Endothelial cell of umbilical vein (primary cell): ENCODE data around the gene MIEF1. TPM values are rescaled to one million over a fixed set of nuclear protein-coding genes. Genes with fewer than 3 reads are reported as not detected.

Experiments
- BruUV-seq: library from RNA; stranded (reverse); fragments of 400-500 nt; replicated peaks from 2 replicates; lab custom pipeline; 2021; lab: Mats Ljungman, UMichigan
- CTCF ChIA-PET: fragments of 300-600, 350-600 bp; sonication (Branson Sonifier 250); formaldehyde crosslinking; loops from one replicate; lab custom pipeline; 2021; ENCODE audit warnings: antibody characterized with exemption, inconsistent platforms; lab: Charles Lee
- POLR2A ChIA-PET: fragments of 300-600, 350-600 bp; sonication (Branson Sonifier 250); formaldehyde crosslinking; loops from one replicate; lab custom pipeline; 2021; ENCODE audit warnings: antibody characterized with exemption, inconsistent platforms; lab: Charles Lee
- DNase-seq: peaks from one replicate; pipeline ENCODE4 v3.0.0-alpha.2; 2011; ENCODE audit warnings: low read depth, low spot score
- FAIRE-seq: peaks from 2 replicates; lab custom pipeline; 2011; peaks lifted over from hg19 to GRCh38; lab: Jason Lieb, UNC
- H2AFZ ChIP-seq: 2 replicates; pipeline ENCODE4 v1.6.0; 2012; ENCODE audit warnings: low read depth, low read length, control low read depth, inconsistent platforms
- H3K27ac ChIP-seq: 2 replicates; pipeline ENCODE4 v1.5.1; 2011; ENCODE audit warnings: low read depth, mild to moderate bottlenecking, control low read depth, low read length, moderate library complexity; ENCODE audit not compliant: insufficient read depth
- H3K27me3 ChIP-seq, 2 experiments: 2 replicates each; pipeline versions ENCODE4 v1.6.0 to v1.6.1; 2011; ENCODE audit warnings: low read length in 2 of 2, mixed read lengths in 1 of 2; ENCODE audit not compliant: control insufficient read depth in 2 of 2, insufficient read depth in 2 of 2
- H3K36me3 ChIP-seq, 2 experiments: 2 replicates in 1 of 2; 3 replicates in 1 of 2; pipeline ENCODE4 v1.5.1; 2011; ENCODE audit warnings: low read length in 2 of 2, mild to moderate bottlenecking in 1 of 2, moderate library complexity in 1 of 2; ENCODE audit not compliant: control insufficient read depth in 2 of 2, insufficient read depth in 2 of 2; ENCODE audit errors: extremely low read depth in 1 of 2
- H3K4me1 ChIP-seq: 3 replicates; pipeline ENCODE4 v1.5.1; 2011; ENCODE audit warnings: mild to moderate bottlenecking, low read length; ENCODE audit not compliant: control insufficient read depth, insufficient read depth; ENCODE audit errors: extremely low read depth
- H3K4me2 ChIP-seq: 2 replicates; pipeline ENCODE4 v1.6.1; 2011; ENCODE audit warnings: low read length, control low read depth, mixed read lengths; ENCODE audit not compliant: insufficient read depth
- H3K4me3 ChIP-seq, 3 experiments: fragments of 200-600 bp in 1 of 3; sonication (generic), shearing (Covaris generic) in 1 of 3; replicated peaks in 1 of 3; 2 replicates each; pipeline ENCODE4 v1.5.1; 2011 to 2016; ENCODE audit warnings: control low read depth in 3 of 3, low read length in 3 of 3, mild to moderate bottlenecking in 2 of 3, inconsistent platforms in 1 of 3, low read depth in 1 of 3, moderate library complexity in 1 of 3; ENCODE audit not compliant: insufficient read depth in 1 of 3
- H3K79me2 ChIP-seq: 2 replicates; pipeline ENCODE4 v1.6.0; 2012; ENCODE audit warnings: low read length, inconsistent platforms; ENCODE audit not compliant: control insufficient read depth, insufficient read depth
- H3K9ac ChIP-seq: replicated peaks from 2 replicates; pipeline ENCODE3; 2011; ENCODE audit warnings: low read length, control low read depth; ENCODE audit not compliant: insufficient read depth; ENCODE audit errors: extremely low read depth
- H3K9me1 ChIP-seq: replicated peaks from 3 replicates; pipeline ENCODE4 v1.6.0; 2011; ENCODE audit warnings: mild to moderate bottlenecking, low read length; ENCODE audit not compliant: control insufficient read depth, insufficient read depth; ENCODE audit errors: extremely low read depth
- H3K9me3 ChIP-seq: replicated peaks from 2 replicates; pipeline ENCODE4 v1.5.1; 2012; ENCODE audit warnings: low read length, inconsistent platforms; ENCODE audit not compliant: control insufficient read depth, insufficient read depth
- H4K20me1 ChIP-seq: replicated peaks from 2 replicates; pipeline ENCODE3; 2011; ENCODE audit warnings: mild to moderate bottlenecking, low read length; ENCODE audit not compliant: control insufficient read depth, insufficient read depth; ENCODE audit errors: extremely low read depth
- CTCF ChIP-seq, 2 donors: IDR thresholded peaks; 1 replicate in 1 of 2; 2 replicates in 1 of 2; pipeline ENCODE4 v1.5.1; 2011; ENCODE audit warnings: low read length in 2 of 2, mild to moderate bottlenecking in 2 of 2, moderate library complexity in 2 of 2, control low read depth in 1 of 2, inconsistent platforms in 1 of 2, low read depth in 1 of 2; ENCODE audit not compliant: insufficient read depth in 1 of 2; ENCODE audit errors: extremely low read depth in 1 of 2
- EZH2 ChIP-seq: IDR thresholded peaks from 2 replicates; pipeline ENCODE4 v1.6.1; 2012; ENCODE audit warnings: borderline replicate concordance, low read depth, mild to moderate bottlenecking, moderate library complexity, low read length, inconsistent platforms; ENCODE audit not compliant: severe bottlenecking
- FOS ChIP-seq: IDR thresholded peaks from 2 replicates; pipeline ENCODE4 v1.6.1; 2011; ENCODE audit warnings: mild to moderate bottlenecking, low read length, moderate library complexity, borderline replicate concordance; ENCODE audit not compliant: insufficient read depth
- GATA2 ChIP-seq: IDR thresholded peaks from 2 replicates; pipeline ENCODE4 v1.7.0; 2011; ENCODE audit warnings: low read depth, mild to moderate bottlenecking, moderate library complexity, mixed read lengths, low read length; ENCODE audit not compliant: insufficient read length, insufficient read depth
- JUN ChIP-seq: IDR thresholded peaks from 2 replicates; pipeline ENCODE4 v1.6.1; 2011; ENCODE audit warnings: borderline replicate concordance, low read depth; ENCODE audit not compliant: insufficient read length, insufficient read depth
- MYC ChIP-seq: IDR thresholded peaks from one replicate; pipeline ENCODE4 v1.6.1; 2011; ENCODE audit warnings: mild to moderate bottlenecking, low read depth, low read length
- POLR2A ChIP-seq: IDR thresholded peaks from 2 replicates; pipeline ENCODE4 v1.6.1; 2012; ENCODE audit warnings: low read depth, mild to moderate bottlenecking, control low read depth, low read length
- POLR2AphosphoS5 ChIP-seq: IDR thresholded peaks from 2 replicates; pipeline ENCODE4 v1.6.1; 2012; ENCODE audit warnings: low read depth, mild to moderate bottlenecking, control low read depth, low read length, moderate library complexity; ENCODE audit not compliant: insufficient read depth
- dilution Hi-C: fragments of 300-500 bp; cut with MboI; formaldehyde crosslinking; loops from one replicate; pipeline ENCODE4 v1.15.0; 2019; ENCODE audit warnings: low sequenced_read_pairs; ENCODE audit not compliant: extremely low pct_ligation_motif_present
- intact Hi-C: fragments of 100-400 bp; cut with micrococcal nuclease; formaldehyde crosslinking; loops from one replicate; pipeline ENCODE4 v1.10.0; 2022
- polyA plus RNA-seq, 4 experiments: library from polyadenylated mRNA; depleted of rRNA in 3 of 4; stranded (reverse) in 3 of 4; unstranded in 1 of 4; fragments of >200 nt; gene quantifications; 2 replicates each; pipeline versions ENCODE4 v1.2.1 to v1.2.3, GENCODE V29; 2011 to 2012; ENCODE audit warnings: missing spikeins in 1 of 4
- total RNA-seq: library from RNA; stranded (reverse); gene quantifications from 2 replicates; pipeline ENCODE4 v1.2.3, GENCODE V29; 2021
- TF ChIP-seq, protein P1 (sequence below): IDR thresholded peaks from 2 replicates; pipeline ENCODE4 v1.6.1; 2011; ENCODE audit not compliant: insufficient read depth, insufficient read length

The MIEF1 gene
- total and polyA plus RNA-seq, 2 donors (not counting 3 experiments of a cell fraction or from before 2014, with no cell fraction given), result 14.2 to 31.1 TPM

GRCh38 chr22:39492186-39492585 lies 9.9 kb upstream of the MIEF1 start:
- Histone ChIP-seq H3K27ac (no peak overlapping the region), H3K4me2 (no peak overlapping the region), H3K79me2 (no peaks in the 10 kb centered on the region), H3K4me3 (no peak overlapping the region), H3K9me3 (no peaks in the 10 kb centered on the region), H3K9ac (no peak overlapping the region), H4K20me1 (no peaks in the 10 kb centered on the region), H3K4me1 (no peaks in the 10 kb centered on the region), H2AFZ (no peak overlapping the region), H3K9me1 (no peaks in the 10 kb centered on the region), H3K36me3 (no peaks in the 10 kb centered on the region), H3K27me3 (no peaks in the 10 kb centered on the region)
- CTCF ChIA-PET, result interaction anchor here (0.6 to 6.7 kb wide), 9 partner anchors 9 to 330 kb away, joined by 3 to 197 read pairs (median 5); partner anchors contain the start of genes MIEF1 and RPS19BP1
- POLR2A ChIA-PET, result no interaction called here
- DNase-seq (no peak), FAIRE-seq (no peak)
- TF ChIP-seq EZH2 (no peak), GATA2 (no peak), POLR2AphosphoS5 (no peak), JUN (no peak), POLR2A (no peak), FOS (no peak), MYC (no peak)
- intact Hi-C loops (loop anchor here (10.0 kb wide), 1 partner anchor 147 kb away; the partner anchor contains the start of gene SYNGR1), dilution Hi-C loops (no loop called here)
- BruUV-seq, result no TSS peak

GRCh38 chr22:39493759-39494158 lies 8.3 kb upstream of the MIEF1 start:
- TF ChIP-seq POLR2AphosphoS5 (no peak), CTCF (IDR thresholded peaks at IDR 0.05; ENCODE audit: extremely low read depth in 1 of 2, insufficient read depth in 1 of 2, low read depth in 1 of 2, low read length in 2 of 2) (no peak), MYC (no peak), EZH2 (no peak), FOS (no peak), GATA2 (no peak), JUN (no peak), POLR2A (no peak)
- TF ChIP-seq, protein P1, sequence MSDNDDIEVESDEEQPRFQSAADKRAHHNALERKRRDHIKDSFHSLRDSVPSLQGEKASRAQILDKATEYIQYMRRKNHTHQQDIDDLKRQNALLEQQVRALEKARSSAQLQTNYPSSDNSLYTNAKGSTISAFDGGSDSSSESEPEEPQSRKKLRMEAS, result no peak
- no peak overlapping the region for H2AFZ ChIP-seq
- H3K27me3 ChIP-seq, result peaks cover 0 to 2% of the 10 kb centered on the region in 2 experiments
- H3K9me1 ChIP-seq, result no peaks in the 10 kb centered on the region
- H3K4me1 ChIP-seq, result no peaks in the 10 kb centered on the region
- DNase-seq (no peak), FAIRE-seq (no peak)
- no TSS peak for BruUV-seq
- no peaks in the 10 kb centered on the region for H4K20me1 ChIP-seq
- no peak overlapping the region for H3K27ac ChIP-seq
- CTCF ChIA-PET, result interaction anchor here (0.8 to 6.7 kb wide), 12 partner anchors 8 to 543 kb away, joined by 3 to 197 read pairs (median 8); partner anchors contain the start of genes ATF4, MIEF1 and RPS19BP1
- H3K79me2 ChIP-seq, result no peaks in the 10 kb centered on the region
- H3K4me2 ChIP-seq, result no peak overlapping the region
- dilution Hi-C loops, result no loop called here
- H3K9me3 ChIP-seq, result no peaks in the 10 kb centered on the region
- H3K4me3 ChIP-seq, result no peak overlapping the region
- H3K9ac ChIP-seq, result no peak overlapping the region
- intact Hi-C loops, result loop anchor here (1.0 to 10.0 kb wide), 2 partner anchors 36 to 149 kb away; partner anchors contain the start of gene SYNGR1
- no peaks in the 10 kb centered on the region for H3K36me3 ChIP-seq
- POLR2A ChIA-PET, result interaction anchor here (1.4 kb wide), 1 partner anchor 32 kb away, joined by 6 read pairs; no protein-coding TSS in a partner anchor
